GM12891 (cell line): ENCODE measurements around the gene DNAJB8.

Experiments
- PAX5 ChIP-seq: IDR thresholded peaks from 2 replicates; pipeline ENCODE4 v1.6.1; 2011; ENCODE audit warnings: low read length, moderate library complexity, mild to moderate bottlenecking; ENCODE audit not compliant: insufficient read depth, severe bottlenecking
- POLR2A ChIP-seq: IDR thresholded peaks from 2 replicates; pipeline ENCODE4 v1.6.1; 2011; ENCODE audit warnings: low read depth, low read length, control low read depth
- POLR2AphosphoS5 ChIP-seq: IDR thresholded peaks from 2 replicates; pipeline ENCODE4 v1.6.1; 2011; ENCODE audit warnings: low read depth, low read length, control low read depth
- POU2F2 ChIP-seq: IDR thresholded peaks from 2 replicates; pipeline ENCODE4 v1.6.1; 2011; ENCODE audit warnings: low read depth, mild to moderate bottlenecking, control low read depth, low read length, moderate library complexity
- SPI1 ChIP-seq: IDR thresholded peaks from 2 replicates; pipeline ENCODE4 v1.6.1; 2011; ENCODE audit warnings: low read depth, low read length, control low read depth
- TAF1 ChIP-seq: IDR thresholded peaks from 2 replicates; pipeline ENCODE4 v1.6.1; 2011; ENCODE audit warnings: low read depth, low read length, control low read depth

DNA sequence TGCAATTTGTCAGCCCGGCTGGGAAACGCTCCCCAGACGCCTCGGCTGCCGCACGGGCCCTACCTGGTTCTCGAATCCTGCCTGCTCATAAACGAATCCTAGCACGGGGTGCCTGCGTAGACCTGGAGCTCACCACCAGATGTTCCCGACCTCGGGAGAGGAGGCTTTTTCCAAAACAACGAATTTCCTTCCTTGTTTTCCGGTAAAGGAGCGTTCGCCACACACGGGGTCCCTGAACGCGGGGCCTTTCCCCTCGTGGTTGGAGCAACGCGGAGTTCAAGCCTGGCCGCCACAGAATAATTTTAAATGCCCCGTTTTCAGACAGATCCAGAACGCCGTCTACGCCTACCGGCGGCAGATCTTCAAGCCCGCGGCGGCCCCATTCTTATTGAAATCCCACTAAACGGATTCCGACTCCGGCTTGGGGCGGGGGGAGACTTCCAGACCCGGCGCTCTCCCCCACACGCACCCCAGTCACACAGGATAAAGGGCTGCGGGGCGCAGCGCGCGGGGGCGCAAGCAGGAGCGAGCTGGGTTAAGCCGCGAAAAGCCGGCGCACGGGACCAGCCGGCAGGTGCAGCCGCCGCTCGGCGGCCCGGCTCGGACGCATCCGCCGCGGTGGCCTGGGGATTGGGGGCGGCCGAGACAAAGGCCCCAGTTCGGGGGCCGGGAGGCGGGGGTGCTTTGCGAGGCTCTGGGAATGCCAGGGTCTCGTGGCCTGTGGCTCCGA, 25.4 kb upstream of the DNAJB8 start:
- TF ChIP-seq POLR2AphosphoS5 (no peak), POLR2A (no peak), POU2F2 (no peak), PAX5 (no peak), TAF1 (no peak), SPI1 (no peak)
